Amygdala (tissue), 56 donors: ENCODE measurements around the gene RTN4R.
"Not testable (repeated sequence)": the region's sequence is repeated elsewhere in the genome, so short reads cannot be mapped to it uniquely, and the experiment has no call there.

Experiments used
- DNase-seq, 56 donors: peaks; one replicate each; lab custom pipeline; 2025; lab: John Stamatoyannopoulos, UW

Gene RTN4R

GRCh38 chr22:20306646-20307447 is 38.7 kb upstream of the RTN4R start:
- not testable (repeated sequence) for DNase-seq

DNA sequence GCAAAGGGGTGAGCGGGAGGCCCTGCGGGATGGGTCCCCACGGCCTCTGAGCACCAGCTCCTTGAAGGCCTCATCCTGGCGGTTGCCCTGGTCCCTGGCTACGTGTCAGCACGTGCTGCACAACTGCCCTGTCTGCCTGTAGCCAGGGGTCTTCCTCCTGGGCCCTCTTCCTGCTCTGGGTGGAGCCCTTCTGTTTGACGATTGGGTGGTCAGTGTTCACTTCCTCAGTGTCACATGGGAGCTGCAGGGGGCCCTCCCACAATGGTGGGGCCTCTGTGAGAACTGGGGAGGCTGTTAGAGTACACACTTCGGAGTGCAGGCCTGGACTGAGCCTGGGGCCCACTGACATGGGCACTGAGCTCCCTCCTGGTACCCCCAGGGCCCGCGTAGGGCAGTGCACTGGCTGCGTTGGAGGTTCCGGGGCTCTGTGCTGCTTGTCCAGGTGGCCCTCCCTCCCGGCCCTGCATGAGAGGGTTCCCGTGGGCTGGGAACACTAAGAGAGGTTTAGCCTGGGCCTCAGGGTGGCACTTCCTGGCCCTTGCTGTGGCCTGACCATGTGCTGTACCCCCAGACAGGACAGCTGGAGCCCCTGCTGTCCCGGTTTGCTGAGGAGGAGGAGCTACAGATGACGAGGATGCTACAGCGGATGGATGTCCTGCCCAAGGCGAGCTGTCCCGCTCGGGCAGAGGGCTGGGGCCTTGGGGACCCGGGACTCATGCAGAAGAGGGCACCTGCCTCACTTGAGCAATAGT is 38.0 kb upstream of the RTN4R start:
- DNase-seq = no peak

DNA sequence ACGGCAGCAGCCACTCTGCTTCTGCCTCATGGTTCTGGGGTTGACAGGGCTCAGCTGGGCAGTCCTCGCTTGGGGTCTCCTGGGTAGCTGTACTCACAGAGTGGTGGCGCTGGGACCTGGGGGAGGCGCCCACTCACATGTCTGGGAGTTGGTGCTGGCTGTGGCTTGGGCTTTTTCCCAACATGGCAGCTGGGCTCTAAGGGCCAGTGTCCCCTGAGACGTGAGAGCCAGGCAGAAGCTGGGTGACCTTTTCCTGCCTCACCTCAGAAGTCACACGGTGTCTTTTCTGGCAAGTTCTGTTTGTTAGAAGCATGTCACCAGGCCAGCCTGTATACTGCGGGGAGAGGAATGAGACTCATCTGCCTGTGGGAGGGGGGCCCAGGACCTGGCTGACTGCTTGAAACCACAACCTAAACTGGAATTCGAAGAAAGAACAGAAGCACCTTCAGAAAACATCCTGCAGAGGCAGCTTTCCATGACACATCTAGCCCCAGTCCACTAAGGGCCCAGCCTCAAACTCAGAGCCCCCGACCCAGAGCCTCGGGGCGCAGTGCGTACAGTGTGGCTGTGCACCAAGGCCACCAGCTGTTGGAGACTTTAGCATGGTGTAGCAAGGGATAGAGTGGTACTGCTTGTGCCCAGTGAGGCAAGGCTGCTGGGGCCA is 37.2 kb upstream of the RTN4R start:
- not testable (repeated sequence) for DNase-seq

GRCh38 chr22:20304646-20305045 is 36.5 kb upstream of the RTN4R start:
- DNase-seq = no peak

- DNase-seq = not testable (repeated sequence)
These were observed 35.1 kb upstream of the RTN4R start for GRCh38 chr22:20303229-20303534.

DNA sequence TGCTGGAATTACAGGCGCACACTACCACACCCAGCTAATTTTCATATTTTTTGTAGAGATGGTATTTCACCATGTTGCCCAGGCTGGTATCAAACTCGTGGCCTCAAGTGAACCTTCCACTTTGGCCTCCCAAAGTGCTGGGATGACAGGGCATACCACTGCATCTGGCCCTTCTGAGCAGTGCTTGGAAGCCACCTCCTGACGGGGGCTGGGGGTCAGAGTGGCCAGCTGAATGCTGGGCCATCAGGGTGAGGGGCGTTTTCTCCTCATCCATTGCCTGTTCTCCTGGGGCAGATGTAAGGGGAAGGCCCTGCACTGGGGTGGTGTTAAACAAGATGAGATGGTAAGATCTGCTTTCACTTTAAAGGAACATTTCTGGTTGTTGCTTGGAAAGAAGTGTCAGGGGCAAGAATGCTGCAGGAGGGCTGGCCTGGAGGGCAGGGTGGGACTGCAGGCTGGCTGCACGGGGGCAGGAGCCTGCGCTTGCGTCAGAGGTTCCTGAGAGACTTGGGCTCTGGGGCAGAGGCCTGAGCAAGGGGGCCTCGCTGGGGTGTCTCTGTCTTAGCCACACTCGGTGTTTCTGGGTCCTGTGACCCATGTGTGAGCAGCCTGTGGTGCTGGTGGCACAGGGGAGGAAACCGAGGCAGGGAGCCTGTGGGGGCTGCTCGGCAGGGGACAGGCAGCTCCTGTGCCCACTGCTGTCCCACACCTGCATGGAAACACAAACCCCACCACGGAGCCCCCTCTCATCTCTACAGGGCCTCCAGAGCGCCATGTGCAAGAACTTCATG is 34.5 kb upstream of the RTN4R start:
- no peak for DNase-seq

DNA sequence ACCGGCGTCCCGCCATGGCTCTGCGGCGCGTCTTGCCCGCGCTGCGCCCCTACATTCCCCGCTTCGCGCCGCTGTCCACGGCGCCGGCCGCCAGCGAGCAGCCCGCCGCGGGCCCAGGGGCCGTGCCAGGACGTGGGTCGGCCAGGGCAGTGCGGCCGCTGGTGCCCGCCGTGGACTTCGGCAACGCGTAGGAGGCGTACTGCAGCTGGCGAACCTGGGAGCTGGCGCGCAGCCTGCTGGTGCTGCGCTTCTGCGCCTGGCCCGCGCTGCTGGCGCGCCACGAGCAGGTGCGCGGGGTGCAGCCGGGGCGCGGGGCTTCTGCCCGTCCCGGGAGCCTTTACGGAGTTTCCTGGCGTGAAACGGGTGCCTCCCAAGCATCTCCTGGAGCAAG is 31.6 kb upstream of the RTN4R start:
- DNase-seq = no peak

DNA sequence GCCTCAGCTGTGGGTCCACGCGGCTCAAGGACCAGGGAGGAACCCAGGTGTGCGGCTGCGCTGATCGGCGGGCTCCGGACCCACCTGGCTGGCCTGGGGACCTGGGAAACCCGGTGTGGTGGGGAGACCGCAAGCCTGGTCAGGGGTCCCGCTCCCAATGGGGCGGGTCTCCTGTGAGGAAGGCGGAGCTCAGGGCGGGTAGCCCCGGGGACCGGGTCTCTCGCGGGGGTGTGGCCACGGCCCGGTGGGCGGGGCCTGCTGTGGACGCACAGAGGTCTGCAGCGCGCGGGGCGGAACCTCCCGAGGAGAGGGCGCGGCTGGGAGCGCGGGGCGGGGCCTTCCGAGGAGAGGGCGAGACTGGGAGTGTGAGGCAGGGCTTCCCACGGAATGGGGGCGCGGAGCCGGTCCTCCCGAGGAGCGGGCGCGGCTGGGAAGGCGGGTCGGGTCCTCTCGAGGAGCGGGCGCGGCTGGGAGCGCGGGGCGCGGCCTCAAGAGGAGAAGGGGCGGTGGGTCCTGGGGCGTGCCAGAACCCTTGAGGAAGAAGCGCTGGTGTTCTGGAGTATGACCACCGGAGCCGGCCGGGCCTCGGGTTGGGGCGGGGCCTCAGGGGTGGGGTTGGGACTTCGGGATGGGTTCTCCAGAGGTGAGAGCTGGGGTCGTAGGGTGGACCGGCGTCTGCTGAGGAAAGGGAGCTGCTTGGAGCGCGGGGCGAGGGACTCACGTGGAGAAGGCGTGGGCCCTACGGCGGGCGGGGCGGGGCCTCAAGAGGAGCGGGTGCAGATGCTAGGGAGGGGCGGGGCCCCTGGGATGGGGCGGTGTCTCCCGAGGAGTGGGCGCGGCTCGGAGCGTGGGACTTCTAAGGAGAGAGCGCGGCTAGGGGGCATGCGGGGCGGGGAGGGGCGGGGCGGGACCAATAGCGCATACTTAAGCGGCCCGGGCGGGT is 31.0 kb upstream of the RTN4R start:
- peak in 31 of 56 donors; percentile 8 to 68 (median 34) for DNase-seq

DNA sequence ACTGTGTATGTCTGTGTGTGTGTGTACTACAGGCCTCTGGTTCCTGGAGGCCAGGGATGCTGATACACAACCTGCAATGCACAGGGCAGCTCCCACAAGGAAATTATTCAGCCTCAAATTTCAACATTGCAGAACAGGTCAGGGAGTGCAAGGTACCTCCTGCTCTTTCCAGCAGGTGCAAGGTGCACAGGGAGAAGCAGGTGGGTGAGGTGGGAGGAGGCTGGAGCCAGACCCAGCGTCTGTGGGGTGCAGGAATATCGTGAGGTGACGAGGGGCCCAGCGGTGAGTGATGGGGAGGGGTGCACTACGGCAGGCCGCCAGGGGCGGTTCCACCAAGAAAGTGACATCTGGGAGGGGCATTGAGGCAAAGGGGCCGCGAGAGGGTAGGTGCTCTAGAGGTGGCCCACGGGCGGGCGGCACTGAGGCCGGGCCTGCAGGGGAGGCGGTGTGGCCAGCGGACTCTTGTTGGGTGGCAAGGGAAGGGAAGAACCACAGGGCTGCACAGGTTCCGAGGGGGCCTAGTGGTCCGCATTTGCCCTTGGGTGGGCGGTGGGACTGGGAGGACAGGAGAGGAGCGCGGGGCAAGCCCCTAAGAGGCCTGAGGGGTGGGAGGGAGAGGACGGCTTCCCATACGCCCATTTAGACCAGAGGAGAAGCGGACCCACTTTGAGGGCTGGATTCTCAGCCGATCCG is 30.1 kb upstream of the RTN4R start:
- DNase-seq = no peak

- DNase-seq = no peak
These were observed 29.4 kb upstream of the RTN4R start for GRCh38 chr22:20297414-20298109.

DNA sequence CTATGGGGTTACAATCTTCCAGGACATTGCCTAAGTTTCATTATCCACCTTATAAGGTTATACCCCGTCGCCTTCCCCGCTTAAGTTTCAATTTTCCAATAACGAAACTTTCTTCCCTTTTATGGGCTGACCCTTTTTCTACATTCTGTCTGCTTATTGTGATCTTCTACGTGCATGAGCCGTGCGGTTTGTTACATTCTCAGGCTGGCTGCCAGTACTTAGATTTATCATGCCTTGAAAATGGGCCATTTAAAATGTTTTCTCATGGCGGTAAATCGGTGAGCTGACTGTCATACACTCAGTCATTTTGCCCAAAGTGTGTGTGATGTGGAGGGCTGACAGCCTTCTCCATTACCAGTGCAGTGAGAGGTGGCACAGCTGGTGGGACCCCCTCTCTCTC is 28.5 kb upstream of the RTN4R start:
- no peak for DNase-seq

DNA sequence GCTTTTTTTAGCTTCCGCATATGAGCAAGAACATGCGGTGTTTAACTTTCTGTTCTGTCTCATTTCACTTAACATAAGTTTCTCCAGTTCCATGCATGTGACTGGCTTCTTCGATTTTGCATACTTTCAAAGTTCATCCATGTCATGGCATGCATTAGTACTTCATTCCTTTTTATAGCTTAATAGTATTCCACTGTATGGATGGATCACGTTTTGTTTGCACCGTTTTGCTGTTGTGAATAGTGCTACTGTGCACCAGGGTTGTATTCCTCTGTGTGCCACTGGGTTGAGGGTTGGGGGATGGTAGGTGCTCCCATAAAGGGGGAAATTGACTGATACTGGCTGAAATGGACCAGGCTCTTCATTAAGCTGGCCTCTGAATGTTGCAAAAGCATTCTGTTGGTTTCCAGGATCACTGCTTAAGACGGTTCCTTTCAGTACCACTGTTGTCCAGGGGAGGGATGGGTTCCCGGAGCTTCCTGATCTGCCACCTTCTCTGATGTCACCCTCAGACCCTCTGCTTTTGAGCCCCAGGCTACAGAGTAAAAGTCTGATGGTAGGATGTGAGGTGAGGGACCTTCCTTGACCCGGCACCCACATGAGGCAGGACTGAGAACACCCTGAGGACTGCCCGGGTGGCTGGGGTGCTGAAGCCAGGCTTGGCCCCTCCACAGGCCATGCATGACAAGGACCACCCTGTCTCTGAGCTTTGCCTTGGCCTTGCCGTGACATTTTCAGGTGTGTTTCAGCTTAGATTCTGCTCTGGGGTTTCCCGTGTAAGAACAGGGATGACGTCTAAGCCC is 27.3 kb upstream of the RTN4R start:
- no peak for DNase-seq

- no peak for DNase-seq
These were observed 24.6 kb upstream of the RTN4R start for GRCh38 chr22:20292673-20293232.

DNA sequence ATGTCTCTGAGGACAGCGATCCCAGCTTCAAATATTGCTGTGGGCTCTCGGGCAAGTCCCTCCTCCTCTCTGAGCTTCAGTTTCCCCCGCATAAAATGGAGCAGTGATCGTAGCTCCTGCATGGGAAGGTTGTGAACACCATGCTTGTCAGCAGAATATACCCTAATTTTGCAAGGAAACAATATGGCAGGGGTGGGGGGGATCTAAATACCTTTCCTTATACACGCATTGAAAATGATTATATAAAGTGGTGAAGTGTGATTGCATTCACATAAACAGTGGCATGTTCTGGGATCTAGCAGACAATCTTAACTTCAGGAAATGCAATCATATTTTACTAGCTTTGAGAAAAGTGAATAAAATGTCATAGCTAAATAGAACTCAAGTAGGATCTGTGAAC is 24.0 kb upstream of the RTN4R start:
- no peak for DNase-seq

DNA sequence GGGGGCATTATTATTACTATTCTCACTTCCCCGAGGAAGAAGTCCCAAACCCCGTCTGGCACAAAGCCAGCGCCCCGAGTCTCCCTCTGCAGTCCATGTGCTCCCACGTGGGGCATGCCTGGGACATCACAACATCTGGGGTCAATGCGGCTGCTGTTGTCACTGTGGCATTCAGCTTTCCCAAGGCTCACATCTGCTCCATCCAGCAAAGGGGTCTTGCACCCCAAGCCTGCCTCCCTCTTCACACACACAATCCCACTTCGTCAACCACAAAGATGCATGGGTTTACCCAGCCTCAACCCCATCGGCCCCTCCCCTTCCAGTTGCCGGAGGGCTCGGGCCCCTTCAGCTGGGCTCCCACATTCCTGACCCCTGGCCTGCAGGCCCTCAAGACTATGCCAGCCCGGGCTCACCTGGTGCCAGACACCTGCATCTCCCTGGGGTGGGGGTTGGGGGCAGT is 23.5 kb upstream of the RTN4R start:
- DNase-seq = no peak

GRCh38 chr22:20291249-20291586 is 23.1 kb upstream of the RTN4R start:
- DNase-seq = no peak

- no peak for DNase-seq
These were observed 22.6 kb upstream of the RTN4R start for GRCh38 chr22:20290578-20291248.
